SK-N-SH (cell line): ENCODE data around the gene RAB30. TPM values are rescaled to one million over a fixed set of nuclear protein-coding genes. Genes with fewer than 3 reads are reported as not detected.

ENCODE experiments used
- CTCF ChIA-PET: fragments of 300-600, 350-600 bp; formaldehyde crosslinking; extraction: SDS; loops from one replicate; lab custom pipeline; 2021; lab: Yijun Ruan, JAX
- POLR2A ChIA-PET: fragments of 350-600 bp; sonication (Branson Sonifier 250); formaldehyde crosslinking; extraction: SDS; loops from one replicate; lab custom pipeline; 2020; ENCODE audit warnings: antibody characterized with exemption, inconsistent platforms; lab: Yijun Ruan, JAX
- DNase-seq: peaks from one replicate; pipeline ENCODE4 v3.0.0; 2012
- H2AFZ ChIP-seq: fragments of 200-600 bp; sonication (generic); 2 replicates; pipeline ENCODE4 v1.8.1; 2016; ENCODE audit warnings: antibody characterized with exemption, mild to moderate bottlenecking, low read depth
- H3F3A ChIP-seq: fragments of 200-600 bp; sonication (generic); replicated peaks from 2 replicates; pipeline ENCODE3; 2016; ENCODE audit warnings: antibody characterized with exemption, mild to moderate bottlenecking; ENCODE audit not compliant: insufficient read depth
- H3K27ac ChIP-seq, 2 experiments: fragments of 200-500 bp in 1 of 2; fragments of 200-600 bp in 1 of 2; sonication (Bioruptor generic) in 1 of 2; sonication (generic), shearing (Covaris generic) in 1 of 2; 2 replicates each; pipeline versions ENCODE4 v1.5.1 to v1.6.1; 2014 to 2016; ENCODE audit warnings: low read depth in 2 of 2, inconsistent platforms in 1 of 2, low read length in 1 of 2, mild to moderate bottlenecking in 1 of 2, mixed read lengths in 1 of 2
- H3K27me3 ChIP-seq: fragments of 200-600 bp; sonication (generic), shearing (Covaris generic); 2 replicates; pipeline ENCODE4 v1.6.1; 2016; ENCODE audit warnings: mixed run types; ENCODE audit not compliant: insufficient read depth
- H3K36me3 ChIP-seq, 2 experiments: fragments of 200-500 bp in 1 of 2; fragments of 200-600 bp in 1 of 2; sonication (Bioruptor generic) in 1 of 2; sonication (generic) in 1 of 2; replicated peaks in 1 of 2; 2 replicates each; pipeline versions ENCODE3 to v1.5.1; 2014 to 2016; ENCODE audit warnings: low read length in 1 of 2, mild to moderate bottlenecking in 1 of 2; ENCODE audit not compliant: insufficient read depth in 2 of 2, control insufficient read depth in 1 of 2
- H3K4me1 ChIP-seq, 2 experiments: fragments of 200-500 bp in 1 of 2; fragments of 200-600 bp in 1 of 2; sonication (Bioruptor generic) in 1 of 2; sonication (generic), shearing (Covaris generic) in 1 of 2; 2 replicates each; pipeline versions ENCODE4 v1.5.1 to v1.6.1; 2014 to 2016; ENCODE audit warnings: low read depth in 1 of 2, low read length in 1 of 2, mixed run types in 1 of 2; ENCODE audit not compliant: insufficient read depth in 2 of 2, control insufficient read depth in 1 of 2
- H3K4me2 ChIP-seq: fragments of 200-600 bp; sonication (generic), shearing (Covaris generic); 2 replicates; pipeline ENCODE4 v1.6.1; 2017; ENCODE audit warnings: mixed run types
- H3K4me3 ChIP-seq, 2 experiments: fragments of 200-500 bp in 1 of 2; fragments of 200-600 bp in 1 of 2; sonication (Bioruptor generic) in 1 of 2; sonication (generic), shearing (Covaris generic) in 1 of 2; 2 replicates each; pipeline versions ENCODE4 v1.5.1 to v1.8.1; 2014 to 2016; ENCODE audit warnings: low read depth in 2 of 2, inconsistent platforms in 1 of 2, low read length in 1 of 2, mild to moderate bottlenecking in 1 of 2, mixed read lengths in 1 of 2, moderate library complexity in 1 of 2
- H3K79me2 ChIP-seq: fragments of 200-600 bp; sonication (generic); 2 replicates; pipeline ENCODE4 v1.8.1; 2017; ENCODE audit warnings: mild to moderate bottlenecking; ENCODE audit not compliant: insufficient read depth
- H3K9ac ChIP-seq: fragments of 200-600 bp; sonication (generic); 2 replicates; pipeline ENCODE4 v1.6.1; 2017; ENCODE audit warnings: mixed run types
- H3K9me2 ChIP-seq: fragments of 200-600 bp; sonication (generic); 2 replicates; pipeline ENCODE4 v1.6.1; 2017; ENCODE audit warnings: mixed run types
- H3K9me3 ChIP-seq: fragments of 200-600 bp; sonication (generic); 2 replicates; pipeline ENCODE4 v1.6.1; 2017; ENCODE audit warnings: mixed run types, mild to moderate bottlenecking, moderate library complexity
- H4K20me1 ChIP-seq: fragments of 200-600 bp; sonication (generic); 2 replicates; pipeline ENCODE4 v1.6.1; 2017; ENCODE audit warnings: mild to moderate bottlenecking, mixed run types; ENCODE audit not compliant: insufficient read depth
- EP300 ChIP-seq, 2 experiments: IDR thresholded peaks; 2 replicates each; pipeline versions ENCODE4 v1.4.0 to v1.6.1; 2012; ENCODE audit warnings: borderline replicate concordance in 1 of 2, low read depth in 1 of 2, low read length in 1 of 2
- FOSL2 ChIP-seq: IDR thresholded peaks from 2 replicates; pipeline ENCODE4 v1.4.0; 2012; ENCODE audit warnings: low read depth, mild to moderate bottlenecking, moderate library complexity, borderline replicate concordance
- FOXM1 ChIP-seq: IDR thresholded peaks from 2 replicates; pipeline ENCODE4 v1.4.0; 2012; ENCODE audit warnings: low read depth, mild to moderate bottlenecking
- JUND ChIP-seq: IDR thresholded peaks from 2 replicates; pipeline ENCODE4 v1.4.0; 2012
- MEF2A ChIP-seq: IDR thresholded peaks from 2 replicates; pipeline ENCODE4 v1.4.0; 2012; ENCODE audit warnings: low read depth, borderline replicate concordance
- POLR2AphosphoS5 ChIP-seq: IDR thresholded peaks from 2 replicates; pipeline ENCODE4 v1.6.1; 2012; ENCODE audit warnings: low read depth, low read length
- RFX5 ChIP-seq: IDR thresholded peaks from 2 replicates; pipeline ENCODE4 v1.6.1; 2012; ENCODE audit warnings: mild to moderate bottlenecking, improper control_type of control experiment, low read length
- SIN3A ChIP-seq: IDR thresholded peaks from 2 replicates; pipeline ENCODE4 v1.6.1; 2012; ENCODE audit warnings: low read depth, mild to moderate bottlenecking, low read length, moderate library complexity, borderline replicate concordance
- TAF1 ChIP-seq: IDR thresholded peaks from 2 replicates; pipeline ENCODE4 v1.6.1; 2012; ENCODE audit warnings: low read depth, mild to moderate bottlenecking, low read length, moderate library complexity, borderline replicate concordance
- TEAD4 ChIP-seq: IDR thresholded peaks from 2 replicates; pipeline ENCODE4 v1.4.0; 2012; ENCODE audit warnings: mild to moderate bottlenecking, borderline replicate concordance; ENCODE audit not compliant: insufficient read depth
- WGBS: methylation state at CpG from one replicate; pipeline ENCODE4 v1.1.6; 2017; ENCODE audit warnings: low lambda C conversion rate; 5-methylcytosine and 5-hydroxymethylcytosine counted together
- polyA plus RNA-seq, 3 experiments: library from polyadenylated mRNA; depleted of rRNA; stranded (reverse); fragments of >200 nt; gene quantifications; 2 replicates each; pipeline ENCODE4 v1.2.3, GENCODE V29; 2012
- TF ChIP-seq, protein P1 (sequence below): fragments of 150-350 bp; IDR thresholded peaks from 2 replicates; pipeline ENCODE4 v1.6.1; 2016; ENCODE audit warnings: mild to moderate bottlenecking, low read depth, low read length
- TF ChIP-seq, protein P2 (sequence below): fragments of 150-350 bp; IDR thresholded peaks from 2 replicates; pipeline ENCODE4 v1.6.1; 2017; ENCODE audit warnings: antibody characterized with exemption, low read length, low read depth, borderline replicate concordance
- TF ChIP-seq, protein P3 (sequence below): IDR thresholded peaks from 2 replicates; pipeline ENCODE4; 2012
- TF ChIP-seq, protein P4 (sequence below): fragments of 200-600 bp; sonication (generic); IDR thresholded peaks from 2 replicates; pipeline ENCODE4 v1.6.1; 2017; ENCODE audit warnings: antibody characterized with exemption, mild to moderate bottlenecking, moderate library complexity

Gene RAB30
- polyA plus RNA-seq, 1 of the 3 experiments (the other 2 are of a cell fraction): 3.3 TPM

DNA sequence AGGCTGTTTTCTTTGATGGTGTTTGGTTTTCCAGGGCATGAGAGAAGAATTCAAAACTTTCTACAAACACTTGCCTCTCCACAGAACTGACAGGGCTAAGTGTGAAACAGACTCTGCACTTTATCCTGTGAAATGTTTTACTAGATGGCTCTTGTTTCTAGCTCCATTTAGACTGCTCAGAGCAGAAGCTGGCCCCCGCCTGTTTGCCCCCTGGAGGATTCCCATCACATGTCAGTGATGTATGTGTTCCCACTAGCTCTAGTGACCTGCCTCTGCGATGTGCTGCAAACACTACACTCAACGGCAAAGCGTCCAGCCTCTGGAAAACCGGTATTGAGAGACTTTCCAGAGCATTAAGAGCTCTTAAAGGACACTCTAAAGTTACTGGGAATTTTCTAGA, 43.9 kb upstream of the RAB30 start (continued):
- TF ChIP-seq, protein P1, sequence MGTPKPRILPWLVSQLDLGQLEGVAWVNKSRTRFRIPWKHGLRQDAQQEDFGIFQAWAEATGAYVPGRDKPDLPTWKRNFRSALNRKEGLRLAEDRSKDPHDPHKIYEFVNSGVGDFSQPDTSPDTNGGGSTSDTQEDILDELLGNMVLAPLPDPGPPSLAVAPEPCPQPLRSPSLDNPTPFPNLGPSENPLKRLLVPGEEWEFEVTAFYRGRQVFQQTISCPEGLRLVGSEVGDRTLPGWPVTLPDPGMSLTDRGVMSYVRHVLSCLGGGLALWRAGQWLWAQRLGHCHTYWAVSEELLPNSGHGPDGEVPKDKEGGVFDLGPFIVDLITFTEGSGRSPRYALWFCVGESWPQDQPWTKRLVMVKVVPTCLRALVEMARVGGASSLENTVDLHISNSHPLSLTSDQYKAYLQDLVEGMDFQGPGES: no peak
- no peak for TF ChIP-seq FOXM1
- no peak for TF ChIP-seq FOSL2
- no peak for TF ChIP-seq JUND
- TF ChIP-seq TAF1: no peak
- TF ChIP-seq, protein P2, sequence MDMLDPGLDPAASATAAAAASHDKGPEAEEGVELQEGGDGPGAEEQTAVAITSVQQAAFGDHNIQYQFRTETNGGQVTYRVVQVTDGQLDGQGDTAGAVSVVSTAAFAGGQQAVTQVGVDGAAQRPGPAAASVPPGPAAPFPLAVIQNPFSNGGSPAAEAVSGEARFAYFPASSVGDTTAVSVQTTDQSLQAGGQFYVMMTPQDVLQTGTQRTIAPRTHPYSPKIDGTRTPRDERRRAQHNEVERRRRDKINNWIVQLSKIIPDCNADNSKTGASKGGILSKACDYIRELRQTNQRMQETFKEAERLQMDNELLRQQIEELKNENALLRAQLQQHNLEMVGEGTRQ: no peak
- TF ChIP-seq, all 33 proteins: peak for 0

DNA sequence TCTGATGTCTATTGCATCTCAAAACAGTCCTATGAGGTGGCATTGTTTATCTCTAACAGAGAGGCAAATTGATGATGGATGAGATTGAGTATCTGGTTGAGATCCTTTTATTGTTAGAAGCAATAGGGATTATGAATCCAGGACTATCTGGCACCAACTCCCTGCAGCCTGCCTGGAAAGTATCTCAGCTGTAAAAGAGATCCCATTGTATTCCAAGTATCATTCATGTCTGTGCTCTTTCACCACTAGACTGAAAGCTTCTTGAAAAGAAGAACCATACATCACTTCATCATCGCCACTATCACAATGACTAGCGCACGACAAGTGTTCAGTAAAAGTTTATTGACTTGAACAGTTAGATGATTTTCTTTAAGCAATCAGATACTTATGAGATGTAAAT, 43.3 kb upstream of the RAB30 start:
- TF ChIP-seq EP300 (IDR thresholded peaks at IDR 0.05; ENCODE audit: borderline replicate concordance in 1 of 2, low read depth in 1 of 2, low read length in 1 of 2): no peak
- no peak for TF ChIP-seq SIN3A
- TF ChIP-seq, protein P1: no peak
- no peak for TF ChIP-seq MEF2A
- TF ChIP-seq TAF1: no peak
- TF ChIP-seq, protein P3, sequence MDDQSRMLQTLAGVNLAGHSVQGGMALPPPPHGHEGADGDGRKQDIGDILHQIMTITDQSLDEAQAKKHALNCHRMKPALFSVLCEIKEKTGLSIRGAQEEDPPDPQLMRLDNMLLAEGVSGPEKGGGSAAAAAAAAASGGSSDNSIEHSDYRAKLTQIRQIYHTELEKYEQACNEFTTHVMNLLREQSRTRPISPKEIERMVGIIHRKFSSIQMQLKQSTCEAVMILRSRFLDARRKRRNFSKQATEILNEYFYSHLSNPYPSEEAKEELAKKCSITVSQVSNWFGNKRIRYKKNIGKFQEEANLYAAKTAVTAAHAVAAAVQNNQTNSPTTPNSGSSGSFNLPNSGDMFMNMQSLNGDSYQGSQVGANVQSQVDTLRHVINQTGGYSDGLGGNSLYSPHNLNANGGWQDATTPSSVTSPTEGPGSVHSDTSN: no peak
- TF ChIP-seq JUND: no peak
- no peak for TF ChIP-seq TEAD4
- TF ChIP-seq RFX5: no peak
- TF ChIP-seq, protein P4, sequence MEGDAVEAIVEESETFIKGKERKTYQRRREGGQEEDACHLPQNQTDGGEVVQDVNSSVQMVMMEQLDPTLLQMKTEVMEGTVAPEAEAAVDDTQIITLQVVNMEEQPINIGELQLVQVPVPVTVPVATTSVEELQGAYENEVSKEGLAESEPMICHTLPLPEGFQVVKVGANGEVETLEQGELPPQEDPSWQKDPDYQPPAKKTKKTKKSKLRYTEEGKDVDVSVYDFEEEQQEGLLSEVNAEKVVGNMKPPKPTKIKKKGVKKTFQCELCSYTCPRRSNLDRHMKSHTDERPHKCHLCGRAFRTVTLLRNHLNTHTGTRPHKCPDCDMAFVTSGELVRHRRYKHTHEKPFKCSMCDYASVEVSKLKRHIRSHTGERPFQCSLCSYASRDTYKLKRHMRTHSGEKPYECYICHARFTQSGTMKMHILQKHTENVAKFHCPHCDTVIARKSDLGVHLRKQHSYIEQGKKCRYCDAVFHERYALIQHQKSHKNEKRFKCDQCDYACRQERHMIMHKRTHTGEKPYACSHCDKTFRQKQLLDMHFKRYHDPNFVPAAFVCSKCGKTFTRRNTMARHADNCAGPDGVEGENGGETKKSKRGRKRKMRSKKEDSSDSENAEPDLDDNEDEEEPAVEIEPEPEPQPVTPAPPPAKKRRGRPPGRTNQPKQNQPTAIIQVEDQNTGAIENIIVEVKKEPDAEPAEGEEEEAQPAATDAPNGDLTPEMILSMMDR: no peak
- TF ChIP-seq, protein P2: no peak
- TF ChIP-seq FOXM1: no peak
- no peak for TF ChIP-seq POLR2AphosphoS5
- ChIA-PET CTCF (interaction anchor here (1.5 kb wide), 1 partner anchor 41 kb away, joined by 4 read pairs; no protein-coding TSS in a partner anchor), POLR2A (no interaction called here)
- 100% methylated on average over 3 of the region's 3 CpGs for WGBS
- H3F3A ChIP-seq: no peaks in the 10 kb centered on the region
- H2AFZ ChIP-seq: no peak overlapping the region
- no peaks in the 10 kb centered on the region for H3K79me2 ChIP-seq
- no peak for DNase-seq
- H3K9ac ChIP-seq: no peak overlapping the region
- H3K36me3 ChIP-seq: no peaks in the 10 kb centered on the region
- H3K4me1 ChIP-seq: no peaks in the 10 kb centered on the region
- no peak overlapping the region for H3K4me3 ChIP-seq
- H3K27me3 ChIP-seq: no peaks in the 10 kb centered on the region
- H3K4me2 ChIP-seq: no peak overlapping the region
- H3K9me2 ChIP-seq: no peaks in the 10 kb centered on the region
- no peaks in the 10 kb centered on the region for H4K20me1 ChIP-seq
- H3K9me3 ChIP-seq: no peaks in the 10 kb centered on the region
- no peak overlapping the region for H3K27ac ChIP-seq
